HG03039 (cell line): ENCODE data around the gene RACK1.
A peak's percentile ranks its signal among the peaks of the same experiment; 100 is the strongest.
"Not testable (repeated sequence)": the region's sequence is repeated elsewhere in the genome, so short reads cannot be mapped to it uniquely, and the experiment has no call there.

Experiments used
- ATAC-seq: cut with Tn5 transposase; IDR thresholded peaks from one replicate; pipeline ENCODE4 v1.9.1; 2021; ENCODE audit warnings: mild to moderate bottlenecking, moderate library complexity; ENCODE audit not compliant: unreplicated experiment

The RACK1 gene

DNA sequence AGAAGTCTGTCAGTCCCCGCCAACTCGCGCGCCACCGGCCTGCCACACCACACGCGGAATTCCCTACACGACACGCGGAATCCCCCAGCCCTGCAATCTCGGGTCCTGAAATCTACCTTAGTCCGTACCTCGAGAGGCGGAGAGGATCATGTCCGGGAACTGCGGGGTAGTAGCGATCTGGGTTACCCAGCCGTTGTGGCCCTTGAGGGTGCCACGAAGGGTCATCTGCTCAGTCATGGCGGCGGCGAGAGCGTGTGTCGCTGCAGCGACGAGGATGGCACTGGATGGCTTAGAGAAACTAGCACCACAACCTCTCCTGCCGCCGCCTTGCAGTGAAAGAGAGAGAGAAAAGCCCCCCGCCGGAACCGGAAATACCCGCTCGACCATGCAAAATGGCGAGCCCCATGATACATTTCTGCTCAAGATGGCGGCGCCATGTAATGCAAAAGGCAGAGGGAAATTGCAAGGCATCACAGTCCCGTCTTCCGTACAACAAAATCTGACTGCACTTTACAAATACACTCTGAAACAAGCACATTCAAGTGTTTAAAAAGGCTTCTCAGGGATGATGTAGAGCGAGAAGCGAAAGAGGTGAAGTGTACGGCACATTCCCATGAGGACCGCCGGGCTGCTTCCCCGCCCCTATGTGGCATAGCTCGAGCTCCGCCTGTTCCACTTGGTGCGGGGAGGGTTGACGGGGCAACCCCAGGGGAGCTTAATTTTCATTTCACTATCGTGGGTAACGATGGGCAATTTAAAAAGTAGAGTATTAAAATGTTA is at the start of gene RACK1:
RACK1 (minus strand) TSS at position 343 of the 780 bp plus-strand sequence; CDS start at position 237, 106 bp downstream.
- ATAC-seq = peak; percentile 45

DNA sequence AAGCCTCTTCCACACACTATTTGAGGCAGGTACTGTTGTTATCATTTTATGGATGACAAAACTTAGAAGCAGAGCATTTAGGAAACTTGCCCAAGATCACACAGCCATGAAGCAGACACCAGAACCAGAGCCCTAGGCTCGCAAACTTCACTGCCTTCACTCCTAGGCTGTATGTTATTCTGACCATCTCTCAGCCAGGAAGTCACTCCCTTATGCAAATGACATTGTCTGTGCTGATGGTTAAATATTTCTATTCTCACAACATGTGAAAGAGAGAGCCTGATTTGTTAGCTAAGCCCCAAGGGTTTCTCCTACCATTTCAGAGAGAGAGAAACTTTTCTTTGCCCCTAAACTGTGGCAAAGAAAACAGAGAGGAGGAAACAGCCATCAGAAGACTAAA is 43.6 kb upstream of the RACK1 start:
- ATAC-seq = not testable (repeated sequence)

DNA sequence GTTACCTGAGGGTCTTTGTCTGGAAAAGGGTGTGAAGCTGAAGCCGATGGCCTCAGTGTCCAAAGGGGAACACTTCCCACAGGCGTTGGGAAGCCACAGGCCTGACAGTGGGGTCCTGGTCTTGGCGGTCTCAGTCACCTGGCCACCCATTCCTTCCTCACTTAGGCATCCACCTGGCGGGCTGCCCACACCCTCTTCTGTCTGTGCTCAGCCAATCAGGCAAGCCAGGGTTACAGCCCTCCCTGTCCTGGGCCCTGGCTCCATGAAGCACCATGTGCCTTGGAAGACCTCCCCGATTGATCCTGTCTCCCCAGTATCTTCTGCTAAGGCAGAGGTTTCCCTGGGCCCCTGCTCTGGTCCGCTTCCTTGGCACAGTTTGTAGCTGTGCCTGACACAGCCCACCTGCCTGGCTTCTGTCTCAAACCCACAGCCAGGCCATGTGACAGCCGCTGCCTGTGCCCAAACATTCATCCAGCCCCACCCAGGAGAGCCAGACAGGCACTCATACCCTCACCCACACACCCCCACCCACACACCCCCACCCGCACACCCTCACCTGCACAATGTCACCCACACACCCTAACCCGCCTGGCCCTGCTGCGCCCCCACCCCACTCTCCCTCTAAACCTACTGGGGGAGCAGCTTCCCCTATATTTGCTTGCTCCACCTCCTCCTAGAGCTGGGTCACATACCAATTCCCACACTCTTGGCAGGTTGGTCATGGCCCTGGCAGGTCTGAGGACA is 42.4 kb upstream of the RACK1 start:
- not testable (repeated sequence) for ATAC-seq

DNA sequence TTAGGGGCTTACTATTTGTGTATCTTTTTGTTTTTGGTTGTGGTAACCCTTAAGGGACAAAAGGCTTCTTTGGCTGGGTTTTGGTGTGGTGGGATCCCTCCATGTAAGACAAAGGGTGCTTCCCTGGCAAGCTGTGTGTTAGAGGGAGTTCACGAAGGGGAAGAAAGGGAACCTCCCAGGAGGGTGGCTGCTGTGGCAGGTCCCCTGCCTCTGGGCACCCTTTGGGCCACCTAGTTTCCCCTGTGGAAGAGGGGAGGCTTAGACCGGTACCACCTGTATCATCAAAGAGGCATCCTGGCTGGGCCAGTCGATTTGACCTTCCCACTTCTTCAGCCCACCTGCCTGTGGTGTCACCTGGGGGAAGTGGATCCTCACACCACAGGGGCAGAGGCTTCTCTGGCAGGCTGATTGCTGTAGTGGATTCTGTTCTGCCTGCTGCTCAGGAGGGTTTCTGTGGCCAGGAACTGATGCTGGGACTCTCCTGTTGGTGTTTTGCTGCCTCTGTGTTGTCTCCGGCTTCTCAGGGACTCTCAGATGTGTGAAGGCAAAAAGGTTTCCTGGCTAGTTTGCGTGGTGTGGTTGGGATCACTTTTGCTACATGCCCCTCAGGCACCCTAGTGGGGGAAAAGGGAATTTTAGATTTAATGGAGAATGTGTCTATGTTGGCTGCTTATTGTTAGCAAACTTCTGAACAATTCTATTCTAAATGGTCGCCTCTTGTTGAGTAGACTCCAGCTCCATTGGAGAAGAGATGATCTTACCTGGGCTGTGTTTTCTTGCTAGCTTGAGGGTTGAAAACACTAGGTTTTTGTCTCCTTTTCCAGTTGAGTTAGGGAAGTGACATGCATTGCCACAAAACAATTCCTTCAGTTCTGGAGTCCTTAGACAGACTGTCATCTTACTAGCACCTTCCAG is 40.4 kb upstream of the RACK1 start:
- not testable (repeated sequence) for ATAC-seq

DNA sequence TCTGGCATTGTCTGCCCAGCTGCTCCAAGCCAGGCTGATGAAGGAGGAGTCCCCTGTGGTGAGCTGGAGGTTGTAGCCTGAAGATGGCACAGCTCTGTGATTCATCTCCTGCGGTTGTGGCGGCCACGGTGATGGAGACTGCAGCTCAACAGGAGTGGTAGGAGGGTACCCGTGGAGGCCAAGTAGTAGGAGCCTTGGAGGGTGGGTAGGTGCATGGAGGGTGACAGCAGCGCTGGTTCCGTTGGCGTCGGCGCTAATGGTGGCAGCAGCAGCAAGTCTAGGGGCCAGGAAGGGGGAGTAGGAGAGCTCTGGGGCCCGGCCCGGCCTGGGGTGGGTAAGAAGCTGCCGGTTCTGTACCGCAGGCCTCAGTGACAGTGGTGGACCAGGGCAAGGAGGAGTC is 39.6 kb upstream of the RACK1 start:
- no peak for ATAC-seq

DNA sequence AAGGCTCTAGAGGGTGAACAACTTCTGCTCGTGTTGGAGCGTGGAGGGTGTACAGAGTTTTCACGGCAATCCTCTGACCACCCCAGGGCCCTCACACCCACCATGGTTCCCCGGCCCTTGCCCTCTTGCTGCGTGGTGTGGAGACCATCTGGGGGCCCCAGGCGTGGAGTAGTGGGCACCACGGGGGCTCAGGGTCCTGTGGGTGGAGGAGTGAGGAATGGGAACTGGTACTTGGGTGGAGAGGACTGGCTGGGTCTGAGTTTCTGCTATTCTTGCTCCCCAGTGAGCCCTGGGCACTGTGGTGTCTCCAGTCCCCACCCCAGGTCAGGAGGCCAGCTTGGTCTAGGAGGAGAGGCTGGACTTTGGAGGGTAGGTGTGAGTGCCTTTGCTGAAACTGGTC is 39.2 kb upstream of the RACK1 start:
- ATAC-seq = no peak

DNA sequence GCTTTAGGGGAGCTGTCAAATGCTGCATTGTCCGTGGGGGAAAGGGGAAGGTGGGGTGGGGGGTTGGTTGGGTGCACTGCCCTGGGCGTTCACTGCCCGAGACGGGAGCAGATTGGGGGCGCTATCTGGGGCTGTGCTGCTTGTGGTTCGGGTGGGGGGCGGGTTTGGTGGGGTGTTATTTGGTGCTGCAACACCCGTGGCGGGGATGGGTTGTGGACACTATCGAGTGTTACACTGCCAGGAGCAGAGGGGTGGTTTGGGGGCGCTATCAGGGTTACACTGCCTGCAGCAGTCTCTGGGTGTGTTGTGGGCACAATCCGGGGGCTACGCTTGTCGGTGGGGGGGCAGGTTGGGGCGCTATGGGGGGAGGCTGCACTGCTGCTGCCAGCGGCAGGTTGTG is 38.7 kb upstream of the RACK1 start:
- not testable (repeated sequence) for ATAC-seq

DNA sequence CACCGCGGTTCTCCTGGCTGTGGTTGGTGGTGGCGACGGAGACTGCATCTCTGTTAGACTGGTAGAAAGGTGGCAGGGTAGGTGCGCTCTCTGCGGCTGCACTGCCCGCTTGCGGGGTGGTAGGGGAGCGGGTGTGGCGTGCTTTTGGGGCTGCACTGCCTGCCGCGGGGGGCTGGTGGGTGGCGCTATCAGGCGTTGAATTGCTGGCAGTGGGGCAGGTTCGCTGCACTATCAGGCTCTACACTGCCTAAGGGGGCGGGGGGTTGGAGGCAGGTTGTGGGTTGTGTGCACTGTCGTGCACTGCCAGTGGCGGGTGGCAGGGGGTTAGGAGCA is 38.2 kb upstream of the RACK1 start:
- no peak for ATAC-seq

DNA sequence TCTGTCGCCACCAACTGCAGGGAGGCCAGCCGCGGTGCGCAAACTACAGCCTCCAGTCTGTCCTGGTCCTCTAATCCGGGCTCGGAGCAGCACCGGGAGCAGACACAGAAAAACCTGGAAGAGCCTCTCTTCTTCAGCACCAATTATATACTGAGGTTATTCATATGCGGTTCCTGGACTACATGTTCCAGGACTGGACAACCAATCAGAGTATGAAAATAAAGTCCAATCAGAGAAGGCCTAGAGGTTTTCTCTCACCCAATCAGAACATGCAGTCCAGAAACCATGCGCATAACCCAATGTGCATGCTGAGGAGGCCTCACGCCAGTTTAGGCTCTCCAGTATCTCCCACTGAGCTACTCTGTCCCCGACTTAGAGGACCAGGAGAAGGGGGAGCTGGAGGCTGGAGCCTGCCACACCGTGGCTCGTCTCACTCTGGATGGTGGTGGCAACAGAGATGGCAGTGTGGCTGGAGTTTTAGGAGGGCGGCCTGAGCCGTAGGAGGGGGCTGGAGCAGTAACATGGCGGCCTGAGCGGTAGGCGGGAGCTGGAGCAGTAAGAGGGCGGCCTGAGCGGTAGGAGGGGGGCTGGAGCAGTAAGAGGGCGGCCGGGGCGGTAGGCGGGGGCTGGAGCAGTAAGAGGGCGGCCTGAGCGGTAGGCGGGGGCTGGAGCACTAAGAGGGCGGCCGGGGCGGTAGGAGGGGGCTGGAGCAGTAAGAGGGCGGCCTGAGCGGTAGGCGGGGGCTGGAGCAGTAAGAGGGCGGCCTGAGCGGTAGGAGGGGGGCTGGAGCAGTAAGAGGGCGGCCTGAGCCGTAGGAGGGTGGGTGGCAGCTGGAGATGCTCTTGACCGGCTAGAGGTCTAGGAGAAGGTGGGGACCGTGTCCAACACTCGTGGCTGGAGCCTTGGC is 37.6 kb upstream of the RACK1 start:
- no peak for ATAC-seq

DNA sequence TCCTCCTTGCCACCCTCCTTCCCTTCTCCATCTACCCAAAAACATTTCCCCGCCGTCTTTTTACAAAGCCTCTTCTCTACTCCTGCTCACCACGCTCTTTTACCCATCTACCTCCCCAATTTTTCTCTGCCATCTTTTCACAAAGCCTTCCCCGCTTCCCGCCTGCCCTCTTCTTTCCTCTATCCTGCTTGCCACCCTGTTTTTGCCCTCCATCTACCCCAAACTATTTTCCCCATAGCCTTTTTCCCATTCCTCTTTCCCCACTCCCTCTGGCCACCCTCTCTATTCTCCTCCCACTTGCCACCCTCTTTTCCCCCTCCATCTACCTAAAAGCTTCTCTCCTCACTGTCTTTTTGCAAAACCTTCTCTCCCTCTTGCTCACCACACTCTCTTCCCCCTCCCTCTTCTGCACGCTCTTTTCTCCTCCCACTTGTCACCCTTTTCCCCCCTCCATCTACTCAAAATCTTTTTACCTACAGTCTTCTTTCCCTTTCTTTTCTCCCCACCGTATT is 36.6 kb upstream of the RACK1 start:
- no peak for ATAC-seq

DNA sequence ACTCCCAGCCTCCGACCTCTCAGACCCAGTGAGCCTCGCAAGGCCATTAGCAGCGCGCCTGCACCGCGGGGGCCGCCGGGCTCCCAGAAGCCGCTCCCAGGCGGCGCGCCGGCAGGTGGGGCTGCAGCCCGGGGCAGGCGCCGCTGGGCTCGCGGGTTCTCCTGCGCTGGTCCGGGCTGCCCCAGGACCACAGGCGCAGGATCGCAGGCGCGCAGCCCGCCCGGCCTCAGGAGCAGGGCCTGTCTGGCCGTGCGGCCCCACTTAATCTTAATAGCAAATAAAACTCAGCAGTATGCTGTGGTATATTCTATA is 29.7 kb upstream of the RACK1 start:
- ATAC-seq = not testable (repeated sequence)

DNA sequence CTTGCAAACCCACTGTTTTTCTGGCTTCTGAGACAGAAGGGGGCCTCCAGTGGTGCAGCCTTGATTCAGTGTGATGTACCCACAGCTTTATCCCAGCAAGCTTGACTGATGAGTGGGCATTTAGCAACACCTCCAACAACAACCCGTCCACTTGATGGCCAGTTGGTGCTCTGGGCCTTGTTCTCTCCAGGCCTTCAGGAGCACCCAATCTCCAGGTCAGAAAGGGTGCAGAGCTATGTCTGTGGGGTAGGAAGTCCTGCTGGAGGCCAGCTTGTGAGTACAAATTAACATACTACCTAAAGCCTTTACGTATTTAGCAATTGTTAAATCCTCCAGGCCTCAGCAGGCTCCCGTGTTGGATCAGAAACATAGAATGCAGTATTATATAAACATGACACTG is 27.4 kb upstream of the RACK1 start:
- no peak for ATAC-seq

DNA sequence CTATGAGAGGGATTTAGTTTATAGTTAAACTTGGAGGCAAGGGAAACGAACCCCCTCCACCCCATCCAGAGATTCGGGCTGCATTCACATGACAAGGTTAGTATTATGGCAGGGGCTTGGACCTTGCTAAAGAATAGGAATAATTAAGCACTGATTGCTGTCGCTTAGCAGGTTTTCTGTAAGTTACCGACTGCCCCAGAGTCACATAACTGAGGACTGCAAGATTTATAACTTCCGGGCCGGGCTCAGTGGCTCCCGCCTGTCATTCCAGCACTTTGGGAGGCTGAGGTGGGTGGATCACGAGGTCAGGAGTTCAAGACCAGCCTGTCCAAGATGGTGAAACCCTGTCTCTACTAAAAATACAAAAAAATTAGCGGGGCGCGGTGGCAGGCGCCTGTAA is 24.2 kb upstream of the RACK1 start:
- ATAC-seq = not testable (repeated sequence)

DNA sequence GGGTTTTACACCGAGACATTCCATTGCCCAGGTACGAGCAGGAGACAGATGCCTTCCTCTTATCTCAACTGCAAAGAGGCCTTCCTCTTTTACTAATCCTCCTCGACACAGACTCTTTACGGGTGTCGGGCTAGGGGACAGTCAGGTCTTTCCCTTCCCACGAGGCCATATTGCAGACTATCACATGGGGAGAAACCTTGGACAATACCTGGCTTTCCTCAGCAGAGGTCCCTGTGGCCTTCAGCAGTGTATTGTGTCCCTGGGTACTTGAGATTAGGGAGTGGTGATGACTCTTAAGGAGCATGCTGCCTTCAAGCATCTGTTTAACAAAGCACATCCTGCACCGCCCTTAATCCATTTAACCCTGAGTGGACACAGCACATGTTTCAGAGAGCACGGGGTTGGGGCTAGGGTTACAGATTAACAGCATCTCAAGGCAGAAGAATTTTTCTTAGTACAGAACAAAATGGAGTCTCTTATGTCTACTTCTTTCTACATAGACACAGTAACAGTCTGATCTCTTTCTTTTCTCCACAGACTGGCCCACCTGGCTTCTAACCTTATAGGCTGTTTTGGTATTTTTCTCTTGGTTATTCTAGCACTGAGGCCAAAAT is 23.7 kb upstream of the RACK1 start:
- not testable (repeated sequence) for ATAC-seq

DNA sequence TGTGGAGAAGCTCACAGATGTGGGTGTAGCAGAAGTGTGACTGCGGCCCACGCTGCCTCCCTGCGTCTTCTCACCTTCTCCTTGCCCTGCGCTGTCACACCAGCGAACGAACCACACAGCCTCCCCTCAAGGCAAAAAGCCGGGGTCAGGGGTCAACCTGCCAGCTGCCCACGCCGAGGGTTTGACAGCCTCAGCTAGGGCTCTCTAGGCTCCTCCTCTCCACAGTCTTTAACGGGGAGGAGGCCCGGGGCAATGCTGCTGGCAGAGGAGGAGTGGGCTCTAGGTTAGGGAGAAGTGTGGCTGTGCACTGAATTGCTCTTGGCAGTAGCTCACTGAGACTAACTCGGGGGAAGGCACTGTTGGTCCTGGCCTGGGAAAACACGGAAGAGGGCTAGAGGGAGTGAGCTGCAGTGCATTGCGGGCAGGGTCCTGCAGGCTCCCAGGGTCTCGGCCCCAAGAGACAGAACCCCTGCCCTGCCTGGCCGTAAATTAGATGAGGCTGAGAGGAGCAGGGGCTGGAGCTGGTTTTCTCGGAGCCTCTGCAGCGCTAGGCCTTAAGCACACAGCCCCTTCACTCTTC is 21.5 kb upstream of the RACK1 start:
- ATAC-seq = no peak

DNA sequence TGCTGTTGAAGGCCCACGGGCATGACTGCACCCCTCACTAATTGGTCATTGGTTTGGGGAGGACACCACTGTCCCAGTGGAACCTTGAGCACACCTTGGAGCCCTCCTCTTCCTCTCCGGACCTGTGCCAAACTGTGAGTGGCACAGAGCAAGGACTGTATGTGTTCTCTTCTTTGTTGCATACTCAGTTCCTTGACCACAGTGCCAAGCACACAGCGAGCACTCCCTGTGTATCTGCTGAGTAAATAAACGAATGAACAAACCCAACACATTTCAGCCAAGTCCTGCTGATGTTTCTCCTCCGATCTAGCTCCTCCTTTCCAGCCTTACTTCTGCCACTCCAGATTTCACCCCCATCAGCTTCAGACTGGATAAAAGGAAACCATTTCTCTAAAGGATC is 19.9 kb upstream of the RACK1 start:
- ATAC-seq = no peak

DNA sequence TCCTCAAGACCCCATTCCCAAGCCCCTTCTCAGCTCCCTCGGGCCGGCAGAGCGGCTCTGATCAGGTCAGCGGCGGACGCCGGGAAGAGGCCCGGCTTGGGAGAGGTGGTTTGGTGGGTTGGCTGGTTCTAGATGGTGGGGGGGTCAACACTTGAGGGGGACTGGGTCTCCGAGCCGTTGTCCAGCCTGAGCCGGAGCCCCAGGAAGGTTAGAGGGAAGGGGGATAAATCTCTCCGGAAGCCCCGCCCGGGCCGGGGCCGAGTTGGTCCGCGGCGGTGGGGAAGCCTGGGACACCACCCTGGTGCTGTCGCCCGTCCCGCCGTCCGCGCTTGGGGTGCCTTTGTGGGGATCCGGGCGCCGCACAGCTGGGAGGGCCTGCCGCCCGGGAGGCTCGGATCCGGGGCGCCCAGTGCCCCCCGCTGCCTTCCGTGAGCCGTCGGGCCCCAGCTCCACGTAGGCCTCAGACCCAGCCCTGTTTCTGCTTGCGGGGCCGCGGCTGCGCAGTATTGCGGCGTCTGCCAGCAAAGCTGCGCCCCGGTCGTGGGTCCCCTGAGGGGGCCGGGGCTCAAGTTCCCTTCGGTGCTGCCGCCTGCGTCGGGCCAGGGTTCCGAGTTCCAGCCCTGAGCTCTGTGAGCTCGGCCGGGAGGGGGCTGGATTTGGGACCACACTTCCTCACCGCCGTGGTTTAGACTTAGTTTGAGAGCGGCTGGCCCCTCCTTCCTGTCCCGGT is 17.8 kb upstream of the RACK1 start:
- ATAC-seq = peak; percentile 47

DNA sequence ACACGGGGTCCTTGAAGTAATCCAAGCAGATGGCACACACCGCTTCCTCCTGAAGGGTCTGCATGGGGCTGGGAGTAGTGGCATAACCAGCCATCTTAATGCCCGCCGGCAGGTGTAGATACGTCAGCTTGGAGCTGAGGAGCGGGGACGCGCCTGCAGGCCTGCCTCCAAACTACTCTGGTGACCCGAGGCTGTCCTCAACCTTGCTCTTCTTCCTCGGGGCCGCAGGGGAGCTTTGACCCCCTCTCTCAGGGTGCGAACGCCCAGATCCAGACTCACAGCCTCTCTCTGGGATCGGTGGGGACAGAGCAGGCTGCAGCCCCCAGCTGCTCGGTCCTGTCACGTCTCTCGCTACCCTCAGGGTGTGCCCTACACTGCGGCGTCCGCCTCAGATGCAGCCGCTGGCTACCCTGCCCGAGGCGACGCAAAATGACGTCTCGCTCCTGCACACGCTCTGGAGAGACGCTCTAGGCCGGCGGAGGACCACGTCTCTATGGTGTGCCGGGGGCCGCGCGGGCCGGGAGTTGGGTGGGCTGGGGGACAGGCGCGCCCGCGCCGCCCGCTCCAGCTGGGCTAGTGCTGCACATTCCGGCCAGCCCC is 17.1 kb upstream of the RACK1 start, which contains the start of gene TRIM52:
TRIM52 (minus strand) TSS at position 424 of the 600 bp plus-strand sequence; CDS start at position 94, 330 bp downstream.
- ATAC-seq = peak; percentile 69
